H4 (cell line): ENCODE results near the gene CCDC71. TPM values are rescaled to one million over a fixed set of nuclear protein-coding genes. Genes with fewer than 3 reads are reported as not detected.

Source experiments
- DNase-seq: peaks from one replicate; pipeline ENCODE4 v3.0.0-alpha.2; 2015; ENCODE audit warnings: low spot score
- total RNA-seq: library from RNA; depleted of rRNA; stranded (reverse); fragments of >200 nt; shearing (Covaris generic); gene quantifications from 2 replicates; pipeline ENCODE4 v1.2.3, GENCODE V29; 2014; rRNA removed

CCDC71 gene
- total RNA-seq: 24.1 and 25.4 TPM in 2 replicates

DNA sequence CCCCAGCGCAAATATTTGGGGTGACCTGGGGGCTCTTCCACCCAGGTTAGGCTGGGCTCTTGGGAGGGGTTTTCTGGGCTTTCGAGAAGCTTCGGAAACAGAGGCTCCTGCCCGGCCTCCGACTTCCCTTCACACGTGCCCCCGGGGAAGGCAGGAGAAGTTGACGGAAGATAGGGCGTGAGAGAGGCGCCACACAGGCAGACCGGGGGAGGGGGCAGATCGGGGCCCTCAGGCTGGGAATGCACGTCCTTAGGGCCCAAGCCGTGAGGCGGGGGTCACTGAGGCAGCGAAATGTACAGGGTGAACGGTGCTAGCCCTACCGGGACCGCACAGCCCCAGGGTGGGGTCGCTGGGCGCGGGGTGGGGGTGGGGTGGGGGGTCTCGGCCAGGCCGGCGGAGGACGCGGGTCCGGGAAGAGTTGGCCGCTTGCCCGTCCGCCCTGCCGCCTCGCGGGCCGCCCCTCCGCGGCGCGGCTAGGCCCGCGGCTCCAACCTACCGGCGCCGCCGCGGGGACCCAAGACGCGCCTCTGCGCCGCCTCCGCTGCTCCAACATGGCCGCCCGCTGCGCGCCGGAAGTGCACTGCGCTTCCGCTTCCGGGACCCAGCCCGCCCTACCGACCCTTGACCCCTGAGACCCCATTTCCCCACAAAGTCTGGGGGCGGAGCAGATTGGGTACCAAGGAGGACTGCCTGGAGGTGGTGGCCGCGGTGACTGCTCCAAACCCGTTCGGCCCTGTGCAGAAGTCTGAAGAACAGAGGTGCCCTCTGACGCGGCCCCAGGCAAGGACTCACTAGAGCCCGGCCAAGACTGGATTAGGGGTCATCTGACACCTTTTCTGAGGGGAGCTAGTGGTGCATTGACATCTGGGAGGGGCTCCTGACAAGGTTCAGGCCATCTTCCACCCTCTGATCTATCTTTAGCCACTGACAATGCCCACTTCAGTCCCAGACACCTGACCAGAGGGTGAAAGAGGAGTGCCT, at the start of gene CCDC71:
CCDC71 (minus strand) TSS at position 561 of the 981 bp plus-strand sequence. CDS start 2,123 bp downstream, outside the sequence.
- DNase-seq: peak; percentile 40

DNA sequence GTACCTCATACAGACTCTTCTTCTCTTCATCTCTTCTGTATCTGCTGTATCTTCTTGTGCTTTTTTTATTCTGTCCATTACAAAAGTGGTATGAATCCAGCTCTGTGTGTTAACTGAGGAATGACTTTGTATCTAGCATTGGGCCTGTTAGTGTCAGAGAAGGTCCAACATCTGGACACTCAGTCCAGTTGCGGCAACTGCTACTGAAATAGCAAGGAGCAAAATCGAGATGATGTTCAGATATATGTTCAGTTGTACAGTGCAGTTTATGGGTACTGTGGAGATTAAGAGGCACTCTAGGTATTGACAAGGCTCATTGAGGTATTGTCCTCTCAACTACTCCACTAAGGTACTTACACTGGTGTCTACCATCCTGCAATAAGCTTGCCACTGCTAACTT, 47.9 kb upstream of the CCDC71 start:
- DNase-seq: no peak

DNA sequence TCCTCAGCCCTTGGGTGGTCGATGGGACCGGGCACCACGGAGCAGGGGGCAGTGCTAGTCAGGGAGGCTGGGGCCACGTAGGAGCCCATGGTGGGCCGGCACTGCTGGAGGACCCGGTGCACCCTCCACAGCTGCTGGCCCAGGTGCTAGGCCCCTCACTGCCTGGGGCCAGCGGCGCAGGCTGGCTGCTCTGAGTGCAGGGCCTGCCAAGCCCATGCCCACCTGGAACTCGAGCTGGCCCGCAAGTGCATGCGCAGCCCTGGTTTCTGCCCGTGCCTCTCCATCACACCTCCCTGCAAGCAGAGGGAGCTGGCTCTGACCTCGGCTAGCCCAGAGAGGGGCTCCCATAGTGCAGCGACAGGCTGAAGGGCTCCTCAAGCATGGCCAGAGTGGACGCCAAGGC, 47.4 kb upstream of the CCDC71 start:
- no peak for DNase-seq

DNA sequence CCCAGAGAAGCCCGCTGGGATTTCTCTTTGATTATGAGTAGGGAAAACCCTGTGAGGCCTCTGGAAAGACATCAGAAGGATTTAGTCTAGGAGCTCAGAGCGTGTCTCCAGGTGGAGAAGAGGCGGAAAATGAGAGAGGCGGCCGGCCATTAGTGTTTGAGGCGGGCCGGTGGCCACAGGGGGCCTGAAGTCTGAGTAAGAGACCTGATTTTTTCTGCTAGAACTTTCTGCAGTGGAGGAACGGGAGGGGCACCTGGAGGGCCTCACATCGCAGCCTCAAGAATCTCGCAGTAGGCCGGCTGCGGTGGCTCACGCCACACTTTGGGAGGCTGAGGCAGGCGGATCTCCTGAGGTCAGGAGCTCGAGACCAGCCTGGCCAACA, 33.8 kb upstream of the CCDC71 start:
- no peak for DNase-seq

DNA sequence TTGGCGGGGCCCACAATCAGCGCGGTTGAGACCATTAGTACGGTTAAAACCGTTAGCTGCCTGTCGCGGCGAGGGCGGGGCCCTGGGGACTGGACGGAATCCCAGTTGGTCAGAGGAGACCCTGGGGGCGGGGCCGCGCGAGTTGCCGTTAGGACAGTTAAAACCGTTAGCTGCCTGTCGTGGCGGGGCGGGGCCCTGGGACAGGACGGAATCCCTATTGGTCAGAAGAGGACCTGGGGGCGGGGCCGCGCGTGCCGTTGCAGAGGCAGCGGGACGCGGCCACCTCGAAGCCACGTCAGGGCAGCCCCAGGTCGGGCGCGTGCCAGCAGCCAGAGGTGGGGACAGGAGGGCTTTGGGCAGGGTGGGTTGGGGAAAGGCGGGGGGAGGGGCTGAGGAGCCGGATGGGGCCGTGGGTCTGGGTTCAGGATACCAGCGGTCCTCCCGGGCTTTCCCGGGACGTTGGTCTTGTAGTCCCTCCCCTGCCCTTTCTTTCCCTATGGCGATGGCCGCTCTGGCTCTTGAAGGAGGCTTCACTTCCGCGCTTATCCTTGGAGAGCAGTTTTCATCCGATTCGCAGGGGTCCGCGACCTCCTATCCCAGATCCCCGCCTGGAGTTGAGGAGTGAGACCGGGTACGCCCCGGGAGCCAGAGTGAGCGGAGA, 33.2 kb upstream of the CCDC71 start:
- DNase-seq: no peak

DNA sequence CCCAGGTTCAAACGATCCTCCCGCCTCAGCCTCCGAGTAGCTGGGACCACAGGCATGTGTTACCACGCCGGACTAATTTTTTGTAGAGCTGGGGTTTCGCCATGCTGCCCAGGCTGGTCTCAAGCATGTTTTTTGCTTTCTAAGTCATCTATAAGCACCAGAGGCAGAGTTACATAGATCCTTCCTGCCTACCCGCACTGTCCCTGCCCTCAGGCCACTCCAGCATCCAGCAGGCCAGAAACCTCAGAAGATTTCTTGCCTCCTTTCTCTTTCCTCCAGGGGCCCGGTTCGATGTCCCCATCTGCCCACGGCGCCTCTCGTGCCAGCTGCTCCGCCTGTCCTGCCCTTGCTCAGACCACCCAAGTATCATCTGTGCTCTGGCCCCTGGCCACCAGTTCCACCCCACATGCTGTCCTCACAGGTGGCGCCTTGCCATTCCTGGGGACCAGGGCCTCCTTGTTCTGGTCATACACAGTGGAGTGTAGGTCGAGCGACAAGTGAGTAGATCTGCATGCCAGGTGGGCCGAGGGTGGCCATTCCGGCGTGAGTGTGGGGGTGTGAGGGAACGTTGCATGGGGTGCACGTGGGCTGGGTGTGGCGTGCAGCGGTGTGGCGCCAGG, 32.6 kb upstream of the CCDC71 start:
- DNase-seq: no peak

DNA sequence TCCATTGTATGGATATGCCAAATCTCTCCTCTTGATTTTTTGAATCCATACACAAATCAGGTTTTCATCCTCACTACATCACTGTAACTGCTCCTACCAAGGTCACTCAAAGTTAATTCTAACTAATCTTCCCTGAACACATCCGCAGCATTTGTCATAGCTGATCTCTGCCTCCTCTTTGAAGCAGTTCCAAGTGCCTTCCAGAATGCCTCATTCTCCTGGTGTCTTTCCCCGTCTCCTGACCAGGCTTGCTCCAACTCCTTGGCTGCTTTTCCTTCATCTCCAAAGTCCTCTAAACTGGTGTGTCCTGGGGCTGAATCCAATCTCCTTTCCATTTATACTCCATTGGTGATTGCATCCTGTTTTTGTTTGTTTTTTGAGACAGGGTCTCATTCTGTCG, 32.0 kb upstream of the CCDC71 start:
- DNase-seq: no peak

DNA sequence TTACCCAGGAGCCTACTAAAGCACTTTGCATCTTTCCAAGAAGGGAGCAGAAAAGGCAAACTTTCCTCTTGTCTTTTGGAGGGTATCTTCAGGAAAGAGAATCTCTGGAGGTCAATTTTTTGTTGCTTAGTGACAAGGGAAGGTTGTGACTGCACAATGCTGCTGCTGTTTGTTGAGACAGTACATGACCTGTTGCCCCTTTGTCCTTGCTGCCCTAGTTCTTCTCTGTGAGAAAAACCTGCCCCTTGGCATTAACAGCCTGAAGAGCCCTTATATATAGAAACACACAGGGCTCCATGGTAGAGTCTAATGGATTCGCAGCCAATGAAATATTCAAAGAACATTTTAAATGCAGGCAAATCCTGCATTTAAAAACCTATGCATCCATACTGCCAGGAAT, 25.6 kb upstream of the CCDC71 start:
- no peak for DNase-seq

DNA sequence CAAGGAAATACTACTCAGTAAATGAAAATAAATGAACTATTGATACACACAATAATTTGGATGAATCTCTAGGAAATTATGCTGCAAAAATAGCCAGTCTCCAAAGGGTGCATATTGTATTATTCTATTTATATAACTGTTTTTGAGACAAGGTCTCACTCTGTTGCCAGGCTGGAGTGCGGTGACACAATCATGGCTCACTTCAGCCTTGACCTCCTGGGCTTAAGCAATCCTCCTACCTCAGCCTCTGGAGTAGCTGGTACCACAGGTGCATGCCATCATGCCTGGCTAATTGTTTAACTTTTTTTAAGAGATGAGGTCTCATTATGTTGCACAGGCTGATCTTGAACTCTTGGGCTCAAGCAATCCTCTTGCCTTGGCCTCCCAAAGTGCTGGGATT, 17.7 kb upstream of the CCDC71 start:
- DNase-seq: no peak

DNA sequence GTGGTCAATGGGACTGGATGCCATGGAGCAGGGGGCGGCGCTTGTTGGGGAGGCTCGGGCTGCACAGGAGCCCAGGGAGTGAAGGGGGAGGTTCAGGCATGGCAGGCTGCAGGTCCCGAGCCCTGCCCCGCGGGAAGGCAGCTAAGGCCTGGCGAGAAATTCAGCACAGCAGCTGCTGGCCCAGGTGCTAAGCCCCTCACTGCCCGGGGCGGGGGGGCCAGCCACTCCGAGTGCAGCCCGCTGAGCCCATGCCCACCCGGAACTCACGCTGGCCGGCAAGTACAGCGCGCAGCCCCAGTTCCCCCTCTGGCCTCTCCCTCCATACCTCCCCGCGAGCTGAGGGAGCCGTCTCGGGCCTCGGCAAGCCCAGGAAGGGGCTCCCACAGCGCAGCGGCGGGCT, 16.6 kb upstream of the CCDC71 start:
- no peak for DNase-seq

DNA sequence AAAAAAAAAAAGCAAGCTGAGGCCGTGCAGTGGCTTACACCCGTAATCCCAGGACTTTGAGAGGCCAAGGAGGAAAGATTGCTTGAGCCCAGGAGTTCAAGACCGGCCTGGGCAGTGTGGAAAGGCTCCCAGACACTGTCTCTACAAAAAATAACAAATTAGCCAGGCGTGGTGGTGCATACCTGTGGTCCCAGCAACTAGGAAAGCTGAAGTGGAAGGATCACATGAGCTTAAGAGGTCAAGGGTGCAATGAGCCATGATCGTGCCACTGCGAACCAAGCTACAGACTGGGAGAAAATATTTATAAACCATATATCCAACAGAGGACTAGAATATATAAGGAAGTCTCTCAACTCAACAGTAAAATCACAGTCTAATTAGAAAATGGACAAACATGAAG, 15.2 kb upstream of the CCDC71 start:
- DNase-seq: no peak

DNA sequence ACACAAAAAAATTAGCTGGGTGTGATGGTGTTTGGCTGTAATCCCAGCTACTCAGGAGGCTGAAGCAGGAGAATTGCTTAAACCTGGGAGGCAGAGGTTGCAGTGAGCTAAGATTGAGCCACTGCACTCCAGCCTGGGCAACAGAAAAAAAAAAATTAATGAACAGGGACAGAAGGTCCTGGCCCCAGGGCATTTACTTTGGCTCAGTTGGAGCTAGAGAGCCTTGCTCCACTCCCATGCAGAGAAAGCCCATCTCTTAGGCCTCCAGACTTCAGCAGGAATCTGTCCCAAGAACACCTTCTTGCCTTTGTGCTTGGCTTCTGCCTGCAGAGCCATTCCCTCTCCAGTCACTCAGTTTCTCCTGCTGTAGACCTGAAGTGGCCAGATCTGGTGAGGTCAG, 14.0 kb upstream of the CCDC71 start:
- no peak for DNase-seq

DNA sequence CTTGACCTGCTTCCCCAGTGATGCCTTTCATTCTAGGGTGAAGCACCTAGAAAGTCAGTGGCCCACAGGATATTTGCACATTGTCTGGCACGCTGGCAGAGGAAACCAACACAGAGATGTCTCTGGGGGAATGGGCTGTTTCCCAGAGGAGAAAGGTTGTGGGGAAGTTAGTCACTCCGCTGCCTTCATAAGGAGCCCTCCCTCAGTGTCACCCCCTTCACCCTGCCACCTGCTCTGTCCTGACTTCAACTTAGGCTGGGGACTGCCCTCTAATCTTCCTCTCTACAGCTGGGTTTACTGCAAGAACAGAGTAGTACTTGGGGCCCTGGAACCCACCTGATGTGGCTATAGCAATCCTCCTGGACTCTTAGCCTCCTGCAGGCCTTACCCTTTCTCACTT, 10.9 kb upstream of the CCDC71 start:
- DNase-seq: no peak

DNA sequence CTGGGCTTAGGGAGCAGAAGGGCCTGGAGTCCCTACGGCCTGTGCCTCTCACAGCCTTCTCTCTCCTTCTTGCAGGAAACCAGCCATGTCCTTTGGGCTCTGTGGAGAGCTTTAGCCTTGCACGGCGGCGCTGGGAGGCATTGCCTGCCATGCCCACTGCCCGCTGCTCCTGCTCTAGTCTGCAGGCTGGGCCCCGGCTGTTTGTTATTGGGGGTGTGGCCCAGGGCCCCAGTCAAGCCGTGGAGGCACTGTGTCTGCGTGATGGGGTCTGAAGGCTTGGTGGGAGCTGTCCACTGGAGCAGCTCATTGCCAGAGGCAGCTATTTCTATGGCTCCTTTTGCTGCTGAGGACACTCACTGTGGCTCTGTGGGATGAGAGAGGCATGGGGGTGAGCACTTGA, 9.4 kb upstream of the CCDC71 start:
- no peak for DNase-seq

DNA sequence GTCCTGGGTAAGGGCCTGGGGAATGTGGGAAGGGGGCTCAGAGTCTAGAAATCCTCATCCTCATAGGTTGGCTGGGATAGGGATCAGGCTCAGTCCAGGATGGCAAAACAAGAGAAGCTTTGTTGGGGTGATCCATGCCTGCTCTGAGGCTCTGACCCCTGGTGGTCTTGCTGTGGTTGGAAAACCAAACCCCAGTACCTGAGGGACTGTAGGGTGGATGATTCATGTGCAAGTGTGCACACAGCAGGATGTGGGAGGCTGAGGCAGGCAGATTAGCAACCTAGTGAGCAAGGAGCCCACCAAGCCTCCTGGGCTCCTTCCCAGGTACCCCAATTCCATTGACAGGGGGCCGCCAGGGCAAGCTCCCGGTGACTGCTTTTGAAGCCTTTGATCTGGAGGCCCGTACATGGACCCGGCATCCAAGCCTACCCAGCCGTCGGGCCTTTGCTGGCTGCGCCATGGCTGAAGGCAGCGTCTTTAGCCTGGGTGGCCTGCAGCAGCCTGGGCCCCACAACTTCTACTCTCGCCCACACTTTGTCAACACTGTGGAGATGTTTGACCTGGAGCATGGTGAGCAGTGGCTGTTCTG, 8.4 kb upstream of the CCDC71 start:
- no peak for DNase-seq

DNA sequence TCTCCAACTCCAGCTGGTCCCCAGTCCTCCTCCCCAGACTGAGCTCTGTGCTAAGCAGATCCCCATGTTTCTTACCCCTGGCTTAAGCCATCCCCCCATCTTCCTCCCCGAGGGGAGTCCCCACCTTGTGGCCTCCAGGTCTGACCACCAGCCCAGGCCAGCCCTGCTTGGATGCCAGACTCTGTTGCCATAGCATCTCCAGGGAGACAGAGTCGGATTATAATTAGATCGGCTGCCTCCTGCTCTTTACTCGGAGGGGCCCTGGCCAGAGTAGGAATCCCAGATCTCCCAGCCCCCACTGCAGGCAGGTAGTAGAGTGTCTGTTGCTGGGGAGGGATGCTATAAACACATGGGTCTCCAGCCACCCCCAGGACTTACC, 7.7 kb upstream of the CCDC71 start:
- DNase-seq: no peak

DNA sequence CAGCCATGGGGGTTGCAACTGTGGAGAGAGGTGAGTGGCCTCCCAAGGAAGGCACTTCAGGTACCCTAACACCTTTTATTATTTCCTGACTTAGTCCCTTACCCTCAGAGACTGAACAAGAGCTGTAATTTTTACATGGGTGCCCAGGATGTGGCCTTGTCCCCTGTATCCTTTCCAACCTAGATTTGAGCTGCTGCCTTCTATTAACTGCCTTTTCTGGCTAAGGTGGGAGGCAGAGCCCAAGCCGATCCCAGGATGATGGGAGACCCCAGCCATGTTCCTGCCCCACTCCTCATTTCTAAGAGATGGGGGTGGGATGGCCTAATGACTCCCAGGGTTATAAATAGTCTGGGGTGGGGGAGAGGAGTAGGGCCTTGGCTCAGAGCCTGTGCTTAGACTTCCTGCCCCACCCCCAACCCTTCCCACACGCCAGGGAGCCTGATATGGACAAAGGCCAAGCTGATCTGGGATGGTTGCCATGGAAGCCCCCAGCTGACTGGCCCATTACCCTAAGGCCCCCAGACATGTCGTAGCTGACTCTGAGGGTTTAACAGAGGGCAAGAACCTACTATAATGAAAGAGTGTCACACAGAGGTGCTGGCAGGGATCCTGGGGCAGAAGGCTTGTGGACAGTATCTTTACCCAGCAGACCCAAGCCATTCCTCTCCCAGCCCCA, 7.1 kb upstream of the CCDC71 start:
- DNase-seq: no peak

DNA sequence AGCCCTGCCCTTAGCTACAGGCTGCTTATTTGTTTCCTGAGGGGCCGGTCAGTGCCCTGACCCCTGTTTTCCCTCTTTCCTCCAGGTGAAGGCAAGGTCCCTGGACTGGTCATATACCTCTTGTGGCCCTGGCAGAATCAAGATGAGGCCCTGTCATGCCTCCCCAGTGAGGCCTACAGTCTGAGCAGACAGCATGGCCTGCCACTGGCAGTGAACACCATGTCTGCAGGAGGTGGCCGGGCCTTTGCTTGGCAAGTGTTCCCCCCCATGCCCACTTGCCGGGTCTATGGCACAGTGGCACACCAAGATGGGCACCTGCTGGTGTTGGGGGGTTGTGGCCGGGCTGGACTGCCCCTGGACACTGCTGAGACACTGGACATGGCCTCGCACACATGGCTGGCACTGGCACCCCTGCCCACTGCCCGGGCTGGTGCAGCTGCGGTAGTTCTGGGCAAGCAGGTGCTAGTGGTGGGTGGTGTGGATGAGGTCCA, 6.5 kb upstream of the CCDC71 start:
- no peak for DNase-seq

DNA sequence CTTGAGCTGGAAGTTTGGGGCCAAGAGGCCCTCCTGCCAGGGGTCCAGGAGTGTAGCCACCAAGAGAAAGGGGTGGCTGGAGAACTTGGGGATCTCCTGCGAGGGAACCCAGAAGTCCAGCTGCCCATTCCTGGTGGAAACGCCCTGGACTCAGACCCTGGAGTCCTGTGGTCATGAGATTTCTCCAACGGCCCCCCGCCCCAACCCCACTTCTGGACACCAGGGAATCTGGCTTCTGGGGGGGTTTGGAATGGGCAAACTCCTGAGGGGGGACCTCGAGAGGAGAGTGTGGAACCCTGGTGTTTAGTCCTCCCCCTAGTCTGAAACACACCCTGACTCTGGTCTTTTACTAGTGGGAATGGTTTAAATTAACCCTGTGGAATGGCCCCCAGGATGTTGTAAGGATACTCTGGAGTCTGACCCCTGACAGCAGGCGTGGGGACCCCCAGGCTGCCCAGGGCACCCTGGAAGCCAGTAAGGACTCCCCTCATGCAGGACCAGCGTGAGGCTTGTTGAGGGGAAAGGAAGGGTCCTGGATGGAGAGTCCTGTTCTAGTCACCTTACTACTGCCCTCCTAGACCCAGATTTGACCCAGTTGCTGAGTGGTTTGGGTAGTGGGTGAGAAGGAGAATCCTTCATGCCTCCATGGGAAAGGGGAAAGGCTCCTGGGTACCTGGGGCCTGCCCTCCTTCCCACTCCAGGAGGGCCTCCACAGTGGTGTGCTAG, 5.8 kb upstream of the CCDC71 start:
- DNase-seq: no peak

DNA sequence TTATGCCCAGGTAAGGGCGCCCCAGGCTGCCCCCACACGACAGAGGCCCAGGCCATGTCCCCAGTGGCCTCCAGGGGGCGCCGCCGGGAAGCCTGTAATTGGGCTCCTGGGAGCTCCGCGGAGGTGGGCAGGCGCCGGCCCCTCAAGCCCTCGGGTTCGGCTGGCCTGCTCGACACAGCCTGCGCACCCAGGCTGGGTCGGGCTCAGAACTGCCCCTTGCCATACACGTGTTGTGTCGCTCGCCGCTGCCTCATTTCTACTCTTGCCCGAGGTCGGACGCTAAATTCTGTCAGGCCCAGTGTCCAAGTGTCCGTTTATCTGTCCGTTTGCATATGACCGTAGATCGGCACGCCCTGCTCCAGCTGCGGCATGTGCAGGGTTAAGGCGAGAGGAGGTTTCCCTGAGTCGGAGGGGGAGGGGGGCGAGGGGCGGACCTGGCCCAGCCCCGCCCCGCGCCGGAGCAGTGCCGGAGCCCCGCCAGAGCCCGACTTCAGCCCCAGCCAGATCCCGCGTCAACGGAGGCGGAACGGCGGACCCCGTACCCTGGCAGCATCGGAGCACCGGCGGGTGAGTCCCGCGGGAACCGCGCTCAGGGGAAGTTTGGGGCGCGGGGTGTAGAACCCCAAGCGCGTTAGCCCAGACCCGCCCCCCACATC, 5.1 kb upstream of the CCDC71 start, which contains the start of gene KLHDC8B:
KLHDC8B (plus strand) TSS at position 480 of the 656 bp plus-strand sequence. CDS start 1,172 bp downstream, outside the sequence.
- DNase-seq: peak; percentile 28
